ENCODE results near the gene VIT. TPM values are rescaled to one million over a fixed set of nuclear protein-coding genes. Genes with fewer than 3 reads are reported as not detected.

The VIT gene
- total RNA-seq, 1 donor from 2014 or later: not detected

DNA sequence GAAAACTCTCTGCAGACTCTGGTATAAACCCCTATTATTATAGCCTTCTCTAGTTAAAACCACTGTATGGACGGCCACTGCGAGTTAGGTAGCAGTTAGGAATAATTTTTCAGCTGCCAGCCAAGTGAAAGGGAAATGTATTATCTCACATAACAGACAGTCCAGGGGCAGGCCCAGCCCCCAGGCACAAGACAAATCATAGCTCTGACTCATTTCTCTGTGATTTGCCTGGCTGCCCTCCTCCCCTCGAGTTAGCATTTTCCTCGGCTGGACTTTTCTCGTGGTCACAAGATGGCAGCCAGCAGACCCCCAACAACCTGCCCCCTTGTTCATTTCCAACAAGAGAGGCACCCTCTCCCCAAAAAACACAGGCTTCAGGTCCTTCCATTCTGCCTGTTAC is 10.5 kb downstream of the VIT start:
- no peak for DNase-seq (ENCODE audit: low spot score)
- no peak for ATAC-seq

DNA sequence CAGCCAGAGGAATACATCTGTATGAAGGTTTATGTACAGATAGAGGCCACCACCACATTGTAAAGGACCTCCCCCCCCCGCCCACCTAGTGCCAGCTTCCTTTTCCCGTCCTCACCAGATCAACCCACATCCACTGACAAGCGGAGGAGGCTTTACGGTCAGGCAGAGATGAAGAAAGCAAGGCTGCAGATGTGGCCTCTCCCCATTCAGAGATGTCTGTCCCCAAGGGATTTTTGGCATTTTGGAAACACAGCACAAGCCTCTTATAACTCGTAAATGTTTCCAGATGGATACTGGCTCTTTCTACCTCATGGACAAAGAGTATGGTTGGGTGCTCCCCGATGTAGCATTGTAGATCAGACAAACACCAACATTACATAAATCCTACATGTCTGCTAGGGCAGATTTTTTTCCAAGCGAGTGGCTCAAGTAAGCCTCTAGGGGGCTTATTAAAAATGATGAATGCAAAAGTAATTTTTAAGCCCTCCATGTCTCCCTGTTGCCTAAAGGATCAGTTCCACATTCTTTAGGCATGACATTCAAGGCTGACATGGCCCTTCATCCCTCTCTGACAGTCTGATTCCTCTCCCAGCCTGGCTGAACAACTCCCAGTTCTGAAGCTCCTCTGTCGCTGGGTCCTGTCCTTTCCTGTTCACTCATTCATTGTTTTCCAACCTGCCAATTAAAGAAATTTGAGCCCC is 11.7 kb downstream of the VIT start:
- ATAC-seq: no peak
- DNase-seq (ENCODE audit: low spot score): no peak

DNA sequence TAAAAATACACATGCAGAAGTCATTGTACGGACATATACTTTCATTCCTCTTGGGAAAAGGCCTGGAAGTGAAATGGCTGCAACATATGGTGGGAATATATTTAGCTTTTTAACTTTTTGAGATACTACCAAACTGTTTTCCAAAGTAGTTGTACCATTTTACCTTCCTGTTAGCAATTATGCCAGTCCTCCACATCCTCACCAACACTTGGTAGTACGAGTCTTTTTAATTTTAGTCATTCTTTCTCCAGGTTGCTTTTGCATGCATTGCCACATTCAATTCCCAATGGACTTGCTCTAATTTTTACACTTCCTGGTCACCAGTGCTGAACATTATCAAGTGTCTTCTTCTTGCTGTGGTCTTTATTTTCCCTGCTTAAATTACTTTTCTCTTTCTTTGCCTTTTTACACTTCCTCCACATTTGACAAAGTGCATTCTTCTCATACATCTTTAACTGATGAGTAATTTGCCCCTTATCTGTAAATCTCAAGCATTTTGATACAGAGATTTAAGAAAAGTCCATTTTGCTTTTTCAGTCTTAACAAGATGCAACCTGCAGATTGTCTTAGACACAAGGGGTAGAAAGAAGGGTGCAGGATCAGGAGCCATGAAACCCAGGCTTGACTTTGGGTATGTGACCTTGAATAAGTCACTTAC is 14.5 kb downstream of the VIT start:
- DNase-seq (ENCODE audit: low spot score) (no peak), ATAC-seq (no peak)

DNA sequence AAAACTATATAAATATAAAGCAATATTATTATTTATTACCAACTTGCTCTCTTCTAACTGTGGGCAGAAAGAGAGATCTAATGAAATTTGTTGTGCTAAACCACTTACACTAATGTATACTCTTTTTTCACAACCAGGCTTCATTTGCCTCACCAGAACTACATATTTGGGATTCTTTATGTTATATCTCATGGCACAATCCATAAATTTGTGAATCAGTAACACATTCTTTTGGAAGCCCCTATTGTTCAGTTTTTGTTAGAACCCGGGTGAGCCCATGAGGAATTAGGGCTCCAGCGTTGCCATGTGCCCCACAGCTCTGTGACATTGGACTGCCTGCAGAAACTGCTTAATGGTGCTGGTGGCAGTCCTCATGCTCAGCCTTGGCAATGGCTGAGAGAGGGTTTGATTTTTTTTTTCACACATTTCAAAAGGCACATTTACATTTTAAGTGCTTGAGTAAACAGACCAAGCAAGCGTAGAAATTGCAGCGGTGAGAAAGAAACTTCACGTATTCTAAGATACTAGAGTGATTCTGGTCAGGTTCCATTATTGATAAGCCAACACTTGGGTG is 15.3 kb downstream of the VIT start:
- DNase-seq (ENCODE audit: low spot score) (no peak), ATAC-seq (no peak)

DNA sequence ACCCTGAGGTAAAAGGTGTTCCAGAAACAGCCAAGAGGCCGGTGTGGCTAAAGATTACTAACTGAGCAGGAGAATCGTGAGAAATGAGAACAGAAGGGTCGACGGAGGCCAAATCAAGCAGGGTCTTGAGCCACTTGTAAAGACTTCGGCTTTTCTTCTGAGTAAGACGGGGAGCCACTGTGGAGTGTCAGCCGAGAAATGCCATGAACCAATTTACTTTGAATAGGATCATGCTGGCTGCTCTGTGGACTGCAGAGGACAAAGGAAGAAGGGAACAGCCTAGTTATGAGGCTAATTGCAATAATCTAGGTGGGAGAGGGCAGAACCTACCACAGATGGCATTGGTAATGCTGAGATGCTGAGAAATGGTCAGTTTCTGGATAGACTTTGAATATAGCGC is 16.8 kb downstream of the VIT start:
- DNase-seq (ENCODE audit: low spot score): no peak
- ATAC-seq: no peak

DNA sequence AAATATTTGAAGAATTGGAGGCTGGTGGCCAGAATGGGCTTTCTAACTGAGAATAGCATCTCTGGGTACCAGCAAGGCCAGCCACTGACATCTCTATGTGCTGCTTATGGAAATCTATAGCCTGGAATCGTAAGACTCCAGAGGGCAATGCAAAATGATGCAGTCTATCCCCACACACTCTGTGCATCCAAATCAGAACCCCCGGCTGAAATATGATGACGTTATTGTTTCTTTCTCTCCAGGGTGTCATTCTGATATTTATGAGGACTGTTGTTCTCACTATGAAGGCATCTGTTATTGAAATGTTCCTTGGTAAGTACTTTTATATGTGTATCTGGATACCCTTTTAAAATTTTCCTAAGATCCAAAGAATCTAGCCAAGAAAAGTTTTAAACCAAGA is 19.6 kb downstream of the VIT start:
- ATAC-seq: no peak
- DNase-seq (ENCODE audit: low spot score): no peak

DNA sequence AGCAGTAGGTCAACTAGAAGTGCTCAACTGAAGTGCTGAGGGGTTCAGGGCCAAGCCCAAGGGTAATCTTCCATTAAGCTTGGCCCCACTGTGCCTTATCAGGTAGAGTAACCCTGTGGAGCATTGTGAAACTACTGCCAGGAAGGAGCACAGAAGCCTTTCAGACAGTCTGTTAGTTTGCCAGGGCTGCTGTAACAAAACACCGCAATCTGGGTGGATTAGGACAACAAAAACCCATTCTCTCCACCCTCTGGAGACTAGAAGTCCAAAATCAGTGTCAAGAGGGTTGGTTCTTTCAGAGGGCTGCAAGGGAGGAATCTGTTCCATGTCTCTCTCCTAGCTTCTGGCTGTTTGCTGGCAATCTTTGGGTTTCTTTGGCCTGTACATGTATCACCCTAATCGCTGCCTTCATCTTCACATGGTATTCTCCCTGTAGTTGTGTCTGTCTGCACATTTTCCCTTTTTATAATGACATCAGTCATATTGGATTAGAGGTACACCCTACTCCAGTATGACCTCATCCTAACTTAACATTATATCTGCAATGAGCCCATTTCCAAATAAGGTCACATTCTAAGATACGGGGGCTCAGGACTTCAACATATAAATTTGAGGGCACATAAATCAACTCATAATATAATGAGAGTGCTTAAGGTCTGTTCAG is 21.2 kb downstream of the VIT start:
- no peak for DNase-seq (ENCODE audit: low spot score)
- no peak for ATAC-seq

DNA sequence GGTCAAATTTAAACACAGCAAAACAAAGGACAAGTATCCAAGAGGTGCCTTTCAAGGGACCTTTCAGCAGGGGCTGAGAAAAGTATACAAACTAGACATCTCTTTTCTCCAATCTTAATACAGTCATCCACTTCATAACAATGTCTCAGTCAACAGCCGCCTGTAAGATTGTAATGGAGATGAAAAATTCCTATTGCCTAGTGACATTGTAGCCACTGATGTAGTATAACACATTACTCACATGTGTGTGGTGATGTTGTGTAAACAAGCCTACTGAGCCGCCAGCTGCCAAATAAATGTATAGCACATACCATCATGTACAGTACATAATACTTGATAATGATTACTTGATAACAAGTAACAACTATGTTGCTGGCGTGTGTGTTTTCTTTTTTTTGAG is 31.0 kb downstream of the VIT start:
- ATAC-seq: no peak
- no peak for DNase-seq (ENCODE audit: low spot score)

DNA sequence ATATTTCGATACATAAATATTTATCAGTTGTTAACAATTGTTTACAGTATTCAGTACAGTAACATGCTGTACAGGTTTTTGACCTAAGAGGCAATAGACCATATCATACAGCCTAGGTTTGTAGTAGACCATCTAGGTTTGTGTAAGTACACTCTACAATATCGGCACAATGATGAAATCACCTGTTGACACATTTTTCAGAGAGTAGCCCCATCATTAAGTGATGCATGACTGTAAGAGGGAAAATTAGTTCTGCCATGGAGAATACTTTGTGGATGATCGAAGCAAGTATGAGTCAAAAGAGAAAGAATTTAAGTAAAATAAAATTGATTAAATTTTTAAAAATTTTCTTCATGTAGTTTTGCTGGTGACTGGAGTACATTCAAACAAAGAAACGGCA is 32.6 kb downstream of the VIT start:
- DNase-seq (ENCODE audit: low spot score) (no peak), ATAC-seq (no peak)

DNA sequence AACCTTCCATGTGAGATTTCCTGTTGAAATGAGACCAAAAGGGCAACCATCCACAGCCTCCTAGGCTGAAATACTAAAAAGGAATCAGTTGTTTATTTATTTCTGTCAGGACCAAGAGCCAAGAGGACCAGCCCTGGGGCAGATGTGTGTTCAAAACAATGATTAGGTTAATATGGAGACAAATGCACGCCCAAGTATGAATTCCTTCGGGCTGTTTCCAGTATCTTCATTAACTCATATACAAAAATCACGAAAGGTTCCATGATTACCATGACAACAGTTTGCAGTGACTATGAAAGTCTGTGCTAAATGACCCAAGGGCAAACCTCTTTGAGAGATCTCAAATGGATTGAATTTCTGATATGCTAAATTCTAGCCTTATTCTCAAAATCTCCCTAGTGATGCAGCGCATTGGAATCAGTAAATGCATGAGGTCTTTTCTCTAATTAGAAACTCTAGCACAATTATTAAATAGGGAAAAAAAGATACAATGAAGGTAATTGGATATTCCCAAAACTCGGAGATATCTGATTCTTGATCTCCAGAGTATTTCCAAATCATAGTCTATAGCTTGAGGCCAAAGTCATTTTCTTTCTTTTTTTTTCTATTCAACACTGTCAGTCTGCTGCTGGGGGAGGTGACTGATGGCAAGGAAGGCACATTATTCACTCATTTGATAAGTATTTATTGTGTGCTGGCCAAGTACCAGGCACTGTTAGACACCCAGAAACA is 35.6 kb downstream of the VIT start:
- no peak for ATAC-seq
- DNase-seq (ENCODE audit: low spot score): no peak

DNA sequence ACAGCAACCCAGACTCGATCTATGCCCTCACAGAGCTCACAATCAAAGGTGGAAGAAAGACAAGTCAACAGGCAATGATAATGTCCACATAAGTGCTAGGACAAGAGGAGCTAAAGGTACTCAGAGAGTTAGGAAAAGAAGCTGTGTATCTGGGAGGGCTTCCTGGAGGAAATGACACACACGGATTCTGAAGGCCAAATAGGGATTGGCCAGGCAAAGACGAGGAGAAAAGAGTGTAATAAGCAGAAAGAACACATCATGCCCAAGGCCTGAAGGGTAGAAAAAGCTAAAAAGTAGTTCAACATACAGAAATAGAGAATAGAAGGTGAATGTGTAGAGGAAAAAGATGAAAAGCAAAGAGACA is 36.1 kb downstream of the VIT start:
- ATAC-seq: no peak
- no peak for DNase-seq (ENCODE audit: low spot score)

DNA sequence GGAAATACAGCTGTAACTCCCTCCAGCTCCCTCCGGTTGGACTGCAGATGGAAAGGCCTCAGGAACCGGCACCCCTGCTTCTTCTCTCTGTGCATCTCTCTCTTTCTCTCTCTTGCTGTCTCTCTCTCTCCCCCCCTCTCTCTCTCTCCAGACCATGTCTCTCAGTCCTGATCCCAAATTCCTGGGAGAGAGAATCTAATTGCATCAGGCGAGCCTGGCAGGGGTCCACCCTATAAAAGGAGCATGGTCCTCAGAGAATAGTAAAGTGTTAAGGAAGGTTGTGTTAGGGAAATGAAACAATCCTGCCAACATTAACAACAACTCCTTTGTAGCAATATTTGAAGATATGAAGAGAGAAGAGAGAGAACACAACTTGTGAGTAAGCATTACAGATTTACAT is 36.7 kb downstream of the VIT start:
- ATAC-seq (no peak), DNase-seq (ENCODE audit: low spot score) (no peak)

DNA sequence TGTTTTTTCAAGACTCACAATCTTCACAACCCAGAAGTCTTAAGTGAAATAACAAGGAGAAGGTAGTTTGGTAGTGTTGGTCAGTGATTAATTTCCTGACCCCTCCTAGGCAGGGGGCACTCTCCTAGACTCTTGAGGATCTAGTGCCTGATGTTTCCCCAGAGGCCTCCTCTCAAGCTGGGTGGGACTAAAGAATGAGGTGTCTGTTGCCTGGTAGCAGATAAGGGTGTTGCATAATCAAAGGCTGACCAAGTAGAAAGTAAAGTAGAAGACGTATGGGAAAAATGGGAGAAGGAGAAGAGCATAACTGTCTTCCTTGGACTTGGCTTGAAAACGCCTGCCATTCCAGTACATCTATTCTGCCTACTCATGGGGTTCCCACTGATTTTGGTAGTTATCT is 37.8 kb downstream of the VIT start:
- no peak for ATAC-seq

DNA sequence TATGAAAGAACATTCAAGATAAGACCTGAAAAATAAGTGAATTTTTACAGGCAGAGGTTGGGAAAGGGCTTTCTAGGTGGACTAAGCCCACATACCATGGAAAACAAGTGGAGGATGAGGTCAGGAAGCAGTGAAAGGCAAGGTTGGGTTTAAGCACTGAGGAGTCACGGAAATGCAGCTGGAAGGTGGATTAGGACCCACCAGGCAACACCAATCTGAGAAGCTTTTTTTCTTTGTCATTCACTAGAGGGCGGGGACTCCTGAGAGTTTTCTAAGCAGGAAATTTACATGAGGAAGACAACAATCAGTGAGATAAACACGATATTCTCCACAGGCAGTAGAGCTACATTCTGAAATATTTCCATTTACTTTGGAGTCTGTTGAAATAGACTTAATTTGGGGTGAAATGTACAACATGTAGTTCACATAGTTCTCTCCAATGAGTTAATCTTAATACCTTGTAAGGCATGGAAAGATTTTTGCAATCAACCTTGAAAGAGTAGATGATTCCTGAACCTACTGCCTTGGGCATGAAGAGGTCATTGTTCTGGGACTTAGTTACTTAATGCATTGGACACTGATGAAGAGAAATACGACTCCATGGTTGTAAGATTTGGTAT is 40.7 kb downstream of the VIT start:
- ATAC-seq: no peak
- DNase-seq (ENCODE audit: low spot score): no peak

More for the DNA sequence above, 37.8 kb downstream of the VIT start:
- no peak for DNase-seq (ENCODE audit: low spot score)

DNA sequence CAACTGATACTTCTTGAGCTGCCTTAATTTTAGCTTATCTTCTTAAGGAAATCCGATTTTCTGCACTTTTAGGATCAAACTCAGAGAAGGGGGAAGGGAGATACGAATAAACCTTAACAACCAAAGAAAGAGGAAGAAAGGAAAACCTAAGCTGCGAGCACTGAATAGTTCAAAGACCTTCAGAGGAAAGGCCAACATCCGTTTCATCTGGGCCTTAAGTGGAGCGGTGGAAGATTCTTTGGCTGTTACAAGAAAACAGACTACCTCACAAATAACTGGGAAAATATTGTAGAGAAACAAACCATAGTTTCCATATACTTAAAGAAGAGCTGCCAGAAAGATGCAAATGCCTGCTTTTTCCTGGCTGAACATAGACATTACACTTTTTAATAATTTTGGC is 43.6 kb downstream of the VIT start:
- DNase-seq (ENCODE audit: low spot score): no peak
- ATAC-seq: no peak

DNA sequence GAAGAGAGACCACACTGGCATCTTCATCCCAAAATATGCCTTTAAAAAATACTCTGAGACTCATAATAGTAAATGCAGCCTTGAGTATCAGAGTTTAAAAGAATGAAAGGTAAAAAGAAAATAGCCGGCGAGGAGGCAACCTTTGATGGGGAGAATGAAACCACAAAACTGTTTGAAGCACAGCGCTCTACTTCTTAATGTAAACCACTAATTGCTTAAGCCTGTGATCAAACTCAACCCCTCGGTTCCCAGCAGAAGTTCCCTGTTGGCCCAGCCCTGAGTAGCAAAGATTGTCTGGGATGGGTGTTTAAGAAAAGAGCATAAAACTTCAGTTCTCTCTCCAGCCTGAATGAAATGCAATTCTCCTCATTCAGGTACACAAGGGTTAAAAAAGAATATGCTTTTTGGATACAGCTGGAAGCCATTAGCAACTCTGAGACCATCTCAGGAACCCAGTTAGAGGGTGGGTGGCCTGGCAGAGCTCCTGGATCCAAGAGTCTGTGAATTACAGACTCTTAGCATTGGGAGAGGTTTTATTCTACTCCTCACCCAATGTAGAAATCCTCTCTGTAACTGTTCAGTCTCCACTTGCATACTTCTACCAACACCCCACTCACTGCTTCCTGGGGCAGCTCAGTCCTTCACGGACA is 44.8 kb downstream of the VIT start:
- DNase-seq (ENCODE audit: low spot score) (no peak), ATAC-seq (no peak)

DNA sequence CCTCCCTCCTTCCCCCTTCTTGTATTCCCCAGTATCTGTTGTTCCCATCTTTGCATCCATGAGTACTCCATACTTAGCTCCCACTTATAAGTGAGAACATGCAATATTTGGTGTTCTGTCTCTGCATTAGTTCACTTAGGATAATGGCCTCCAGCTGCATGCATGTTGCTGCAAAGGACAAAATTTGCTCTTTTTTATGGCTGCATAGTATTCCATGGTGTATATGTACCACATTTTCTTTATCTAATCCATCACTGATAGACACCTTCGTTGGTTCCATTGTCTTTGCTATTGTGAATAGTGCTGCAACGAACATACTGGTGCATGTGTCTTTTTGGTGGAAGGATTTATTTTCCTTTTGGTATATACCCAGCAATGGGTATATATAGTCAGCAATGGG is 47.4 kb downstream of the VIT start:
- no peak for ATAC-seq
- no peak for DNase-seq (ENCODE audit: low spot score)

DNA sequence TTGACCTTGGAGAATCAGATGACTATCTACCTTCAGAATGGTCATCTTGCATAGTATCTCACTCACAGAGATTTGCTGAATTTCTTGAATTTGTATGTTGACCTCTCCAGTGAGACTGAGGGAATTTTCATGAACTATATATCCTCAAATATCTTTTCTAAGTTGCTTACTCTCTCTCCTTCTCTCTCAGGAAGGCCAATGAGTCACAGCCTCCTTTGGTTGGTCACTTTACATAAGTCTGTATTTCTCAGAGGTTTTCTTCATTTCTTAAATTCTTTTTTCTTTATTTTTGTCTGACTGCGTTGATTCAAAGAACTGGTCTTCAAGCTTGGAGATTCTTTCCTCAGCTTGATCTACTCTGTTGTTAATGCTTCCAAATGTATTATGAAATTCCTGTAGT is 51.7 kb downstream of the VIT start:
- ATAC-seq (no peak), DNase-seq (ENCODE audit: low spot score) (no peak)

DNA sequence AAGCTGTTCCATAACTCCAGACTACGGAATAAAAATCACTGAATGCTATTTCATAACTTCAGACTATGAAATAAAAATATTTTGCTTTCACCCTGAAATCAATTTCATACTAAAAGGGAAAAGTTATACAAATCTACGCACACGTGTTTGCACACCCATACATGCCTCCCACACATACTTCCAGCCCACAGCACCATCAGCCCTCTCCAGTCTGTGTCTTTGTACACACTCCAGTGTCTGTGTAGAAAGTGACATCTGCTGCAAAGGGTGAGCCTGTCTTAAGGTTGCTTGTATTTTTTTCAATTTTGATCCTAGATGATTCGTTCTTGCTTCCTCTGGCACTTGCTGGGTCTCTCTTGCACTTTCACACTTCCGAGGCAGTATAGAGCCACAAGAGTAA is 53.6 kb downstream of the VIT start:
- ATAC-seq (no peak), DNase-seq (ENCODE audit: low spot score) (no peak)

DNA sequence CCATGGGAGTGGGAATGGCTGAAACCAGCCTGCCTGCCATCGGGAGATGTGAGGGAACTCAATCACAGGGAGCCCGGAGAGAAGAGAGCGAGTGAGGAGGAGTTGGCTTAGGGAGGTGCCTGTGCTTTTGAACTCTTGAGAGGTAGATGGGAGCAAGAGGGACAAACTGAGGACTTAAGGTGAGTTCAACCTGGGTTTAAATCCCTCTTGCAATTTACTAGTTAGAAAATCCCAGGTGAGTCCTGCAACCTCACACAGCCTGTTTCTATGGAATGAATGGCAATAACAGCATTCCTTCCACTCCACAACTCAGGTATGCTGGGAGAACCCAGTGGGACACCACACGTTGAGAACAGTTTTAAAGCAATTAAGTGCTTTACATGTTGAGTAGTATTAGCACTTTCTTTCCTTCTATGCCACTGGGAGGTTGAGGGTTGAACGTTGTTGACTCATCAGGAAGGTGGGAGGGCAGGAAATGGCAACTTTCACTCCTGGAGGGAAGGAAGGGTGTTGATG is 57.3 kb downstream of the VIT start:
- no peak for ATAC-seq

More for the DNA sequence above, 57.3 kb downstream of the VIT start:
- no peak for DNase-seq (ENCODE audit: low spot score)
